ENCODE results near the gene OR10A3. TPM values are rescaled to one million over a fixed set of nuclear protein-coding genes. Genes with fewer than 3 reads are reported as not detected.

Gene OR10A3
- total RNA-seq, 1 donor: under 0.01 TPM

DNA sequence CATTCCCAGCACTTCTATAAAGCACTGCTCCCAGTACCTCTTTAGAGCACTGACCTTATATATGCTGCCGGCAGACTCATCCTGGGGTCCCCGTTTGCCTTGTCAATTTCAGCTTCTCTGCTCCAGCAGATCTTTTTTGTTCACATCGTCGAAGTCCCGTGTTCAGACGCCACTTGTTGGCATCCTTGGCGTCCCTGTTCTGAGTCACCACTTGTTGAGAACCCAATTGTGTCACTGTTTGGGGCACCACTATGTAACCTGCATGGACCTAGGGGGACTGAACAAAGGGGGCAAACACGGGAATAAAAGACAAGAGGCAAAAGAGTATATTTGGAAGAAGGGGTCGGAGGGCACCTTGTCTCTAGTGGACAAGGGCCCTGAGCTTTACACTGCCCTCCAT is 36.0 kb downstream of the OR10A3 start:
- Histone ChIP-seq H3K27me3 (ENCODE audit: insufficient read depth, low read length) (no peaks in the 10 kb centered on the region), H3K4me3 (ENCODE audit: insufficient read depth, low read length) (no peak overlapping the region), H3K4me1 (ENCODE audit: insufficient read depth, low read length) (peaks cover 30% of the 10 kb centered on the region), H3K36me3 (ENCODE audit: insufficient read depth, low read length) (no peaks in the 10 kb centered on the region), H3K9me3 (ENCODE audit: low read depth, low read length) (no peaks in the 10 kb centered on the region), H3K4me2 (ENCODE audit: insufficient read depth, low read length) (peak overlapping the region; percentile 28), H4K20me1 (ENCODE audit: insufficient read depth, low read length) (no peaks in the 10 kb centered on the region), H3K79me2 (ENCODE audit: insufficient read depth, low read length) (no peaks in the 10 kb centered on the region), H2AFZ (ENCODE audit: low read length) (peak overlapping the region; percentile 72), H3K27ac (ENCODE audit: low read depth, low read length) (no peak overlapping the region)
- peak; percentile 42 for DNase-seq (ENCODE audit: insufficient read length, low spot score, missing footprints)
- TF ChIP-seq CTCF (IDR thresholded peaks at IDR 0.05; ENCODE audit: extremely low read depth, low read depth, low read length): no peak

- no peak overlapping the region for H3K27ac ChIP-seq (ENCODE audit: low read depth, low read length)
- peak overlapping the region; percentile 28 for H3K4me2 ChIP-seq (ENCODE audit: insufficient read depth, low read length)
- H2AFZ ChIP-seq (ENCODE audit: low read length): peak overlapping the region; percentile 72
Measured at GRCh38 chr11:7904917-7905316, 36.6 kb downstream of the OR10A3 start.

GRCh38 chr11:7903940-7904339 is 37.6 kb downstream of the OR10A3 start:
- Histone ChIP-seq H3K4me3 (ENCODE audit: insufficient read depth, low read length) (no peak overlapping the region), H3K4me2 (ENCODE audit: insufficient read depth, low read length) (no peak overlapping the region), H3K36me3 (ENCODE audit: insufficient read depth, low read length) (no peaks in the 10 kb centered on the region), H3K27me3 (ENCODE audit: insufficient read depth, low read length) (no peaks in the 10 kb centered on the region), H3K27ac (ENCODE audit: low read depth, low read length) (no peak overlapping the region), H2AFZ (ENCODE audit: low read length) (no peak overlapping the region), H3K9me3 (ENCODE audit: low read depth, low read length) (no peaks in the 10 kb centered on the region), H3K79me2 (ENCODE audit: insufficient read depth, low read length) (no peaks in the 10 kb centered on the region), H3K4me1 (ENCODE audit: insufficient read depth, low read length) (peaks cover 30% of the 10 kb centered on the region), H4K20me1 (ENCODE audit: insufficient read depth, low read length) (no peaks in the 10 kb centered on the region)
- no peak for TF ChIP-seq CTCF (IDR thresholded peaks at IDR 0.05; ENCODE audit: extremely low read depth, low read depth, low read length)
- DNase-seq (ENCODE audit: insufficient read length, low spot score, missing footprints): no peak

More at GRCh38 chr11:7904917-7905316, 36.6 kb downstream of the OR10A3 start:
- peak; percentile 57 for TF ChIP-seq CTCF (IDR thresholded peaks at IDR 0.05; ENCODE audit: extremely low read depth, low read depth, low read length)
- Histone ChIP-seq H3K27me3 (ENCODE audit: insufficient read depth, low read length) (no peaks in the 10 kb centered on the region), H3K4me3 (ENCODE audit: insufficient read depth, low read length) (no peak overlapping the region), H3K79me2 (ENCODE audit: insufficient read depth, low read length) (no peaks in the 10 kb centered on the region), H3K36me3 (ENCODE audit: insufficient read depth, low read length) (no peaks in the 10 kb centered on the region), H3K9me3 (ENCODE audit: low read depth, low read length) (no peaks in the 10 kb centered on the region), H3K4me1 (ENCODE audit: insufficient read depth, low read length) (peaks cover 30% of the 10 kb centered on the region), H4K20me1 (ENCODE audit: insufficient read depth, low read length) (no peaks in the 10 kb centered on the region)
- no peak for DNase-seq (ENCODE audit: insufficient read length, low spot score, missing footprints)

- H3K4me2 ChIP-seq (ENCODE audit: insufficient read depth, low read length): no peak overlapping the region
- H3K4me3 ChIP-seq (ENCODE audit: insufficient read depth, low read length): no peak overlapping the region
- TF ChIP-seq CTCF (IDR thresholded peaks at IDR 0.05; ENCODE audit: extremely low read depth, low read depth, low read length): no peak
- H3K36me3 ChIP-seq (ENCODE audit: insufficient read depth, low read length): no peaks in the 10 kb centered on the region
- peaks cover 21% of the 10 kb centered on the region for H3K4me1 ChIP-seq (ENCODE audit: insufficient read depth, low read length)
- no peaks in the 10 kb centered on the region for H3K79me2 ChIP-seq (ENCODE audit: insufficient read depth, low read length)
- H3K27me3 ChIP-seq (ENCODE audit: insufficient read depth, low read length): no peaks in the 10 kb centered on the region
- H3K27ac ChIP-seq (ENCODE audit: low read depth, low read length): no peak overlapping the region
- no peak for DNase-seq (ENCODE audit: insufficient read length, low spot score, missing footprints)
- no peaks in the 10 kb centered on the region for H4K20me1 ChIP-seq (ENCODE audit: insufficient read depth, low read length)
- no peaks in the 10 kb centered on the region for H3K9me3 ChIP-seq (ENCODE audit: low read depth, low read length)
- H2AFZ ChIP-seq (ENCODE audit: low read length): no peak overlapping the region
Measured at GRCh38 chr11:7901319-7901854, 40.1 kb downstream of the OR10A3 start.

Data from osteoblast (primary cell).